GM10248 (cell line): ENCODE results near the gene ZNF771.

ENCODE experiments used
- CTCF ChIA-PET: fragments of 300-600 bp; sonication (Branson Sonifier 250); formaldehyde crosslinking; extraction: SDS; loops from one replicate; lab custom pipeline; 2021; ENCODE audit warnings: antibody characterized with exemption; lab: Yijun Ruan, JAX
- POLR2A ChIA-PET: fragments of 350-650 bp; sonication (Branson Sonifier 250); formaldehyde crosslinking; extraction: SDS; loops from one replicate; lab custom pipeline; 2020; ENCODE audit warnings: antibody characterized with exemption; lab: Yijun Ruan, JAX
- DNase-seq: peaks from one replicate; pipeline ENCODE4 v3.0.0; 2012; ENCODE audit errors: extremely low spot score
- TF ChIP-seq, protein P1 (sequence below): IDR thresholded peaks from 2 replicates; pipeline ENCODE4 v1.5.1; 2012; ENCODE audit warnings: mild to moderate bottlenecking, low read depth; ENCODE audit errors: extremely low read depth, missing control alignments, control extremely low read depth

The ZNF771 gene

DNA sequence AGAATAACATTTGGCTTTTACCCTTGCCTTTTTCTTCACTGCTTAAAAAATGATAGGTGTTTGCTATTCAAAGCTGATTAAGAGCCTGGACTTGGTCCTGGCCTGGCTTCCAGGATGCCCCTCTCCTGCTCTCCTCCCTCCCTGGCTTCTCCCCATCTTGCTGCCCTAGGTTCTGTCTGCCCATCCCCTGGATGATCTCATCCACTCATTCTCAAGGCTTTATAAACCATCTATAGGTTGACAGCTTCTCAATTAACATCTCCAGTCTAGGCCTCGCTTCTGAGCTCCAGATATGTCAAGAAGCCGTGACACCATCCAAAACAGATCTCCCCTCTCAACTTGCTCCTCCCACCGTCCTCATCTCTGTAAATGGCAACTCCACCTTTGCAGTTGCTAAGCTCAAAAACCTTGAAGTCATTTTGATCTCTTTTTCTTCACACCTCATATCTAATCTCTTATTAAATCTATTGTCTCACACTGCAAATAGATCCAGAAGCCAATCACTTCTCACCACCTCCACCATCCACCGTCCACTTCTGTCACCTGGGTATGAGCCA is 8.7 kb downstream of the ZNF771 start:
- ChIA-PET CTCF (interaction anchor here (1.0 to 2.8 kb wide), 5 partner anchors 9 to 235 kb away, joined by 3 to 10 read pairs (median 4); partner anchors contain the start of genes DCTPP1, PRR14 and ZNF771), POLR2A (interaction anchor here (0.6 to 1.0 kb wide), 2 partner anchors 9 to 278 kb away, joined by 3 to 8 read pairs; partner anchors contain the start of gene ZNF771)
- TF ChIP-seq, protein P1, sequence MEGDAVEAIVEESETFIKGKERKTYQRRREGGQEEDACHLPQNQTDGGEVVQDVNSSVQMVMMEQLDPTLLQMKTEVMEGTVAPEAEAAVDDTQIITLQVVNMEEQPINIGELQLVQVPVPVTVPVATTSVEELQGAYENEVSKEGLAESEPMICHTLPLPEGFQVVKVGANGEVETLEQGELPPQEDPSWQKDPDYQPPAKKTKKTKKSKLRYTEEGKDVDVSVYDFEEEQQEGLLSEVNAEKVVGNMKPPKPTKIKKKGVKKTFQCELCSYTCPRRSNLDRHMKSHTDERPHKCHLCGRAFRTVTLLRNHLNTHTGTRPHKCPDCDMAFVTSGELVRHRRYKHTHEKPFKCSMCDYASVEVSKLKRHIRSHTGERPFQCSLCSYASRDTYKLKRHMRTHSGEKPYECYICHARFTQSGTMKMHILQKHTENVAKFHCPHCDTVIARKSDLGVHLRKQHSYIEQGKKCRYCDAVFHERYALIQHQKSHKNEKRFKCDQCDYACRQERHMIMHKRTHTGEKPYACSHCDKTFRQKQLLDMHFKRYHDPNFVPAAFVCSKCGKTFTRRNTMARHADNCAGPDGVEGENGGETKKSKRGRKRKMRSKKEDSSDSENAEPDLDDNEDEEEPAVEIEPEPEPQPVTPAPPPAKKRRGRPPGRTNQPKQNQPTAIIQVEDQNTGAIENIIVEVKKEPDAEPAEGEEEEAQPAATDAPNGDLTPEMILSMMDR: no peak
- no peak for DNase-seq

DNA sequence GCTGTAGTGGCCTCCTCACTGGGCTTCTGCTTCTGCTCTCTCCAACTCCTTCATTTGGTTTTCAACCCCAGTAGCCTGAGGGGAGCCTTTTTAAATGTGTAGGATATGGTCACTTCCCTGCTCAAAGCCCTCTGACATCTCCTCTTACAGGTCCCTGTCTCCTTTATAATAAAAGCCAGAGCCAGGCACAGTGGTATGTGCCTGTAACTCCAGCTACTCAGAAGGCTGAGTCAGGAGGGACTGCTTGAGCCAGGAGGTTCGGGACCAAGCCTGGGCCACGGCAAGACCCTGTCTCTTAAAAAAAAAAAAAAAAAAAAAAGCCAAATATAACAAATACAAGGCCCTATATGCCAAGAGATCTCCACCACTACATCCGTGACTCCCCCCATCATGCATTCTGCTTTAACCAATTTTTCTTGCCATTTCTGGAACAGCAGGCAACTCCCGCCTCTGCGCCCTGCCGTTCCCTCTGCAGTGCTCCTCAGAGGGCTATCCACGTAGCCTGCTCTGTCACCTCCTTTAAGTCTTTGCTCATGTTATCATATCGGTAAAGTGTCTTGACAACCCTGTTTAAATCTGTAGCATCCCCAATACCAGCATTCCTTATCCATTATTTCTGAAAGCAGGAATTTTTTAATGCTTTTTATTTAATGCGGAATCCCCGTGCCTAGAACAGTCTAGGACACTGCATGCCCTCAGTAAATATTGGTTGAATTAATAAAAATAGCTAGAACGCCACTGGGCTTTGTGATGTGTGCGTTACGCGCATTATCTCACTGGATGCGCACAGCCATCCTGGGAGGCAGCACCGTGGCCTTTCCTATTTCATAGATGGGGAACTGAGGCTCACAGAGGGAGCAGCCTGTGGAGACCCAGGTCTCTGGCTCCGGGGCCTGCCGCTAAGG is 9.5 kb downstream of the ZNF771 start:
- TF ChIP-seq, protein P1: no peak
- CTCF ChIA-PET: interaction anchor here (1.0 to 5.1 kb wide), 12 partner anchors 9 to 297 kb away, joined by 3 to 58 read pairs (median 4); partner anchors contain the start of genes DCTPP1 and ZNF771

DNA sequence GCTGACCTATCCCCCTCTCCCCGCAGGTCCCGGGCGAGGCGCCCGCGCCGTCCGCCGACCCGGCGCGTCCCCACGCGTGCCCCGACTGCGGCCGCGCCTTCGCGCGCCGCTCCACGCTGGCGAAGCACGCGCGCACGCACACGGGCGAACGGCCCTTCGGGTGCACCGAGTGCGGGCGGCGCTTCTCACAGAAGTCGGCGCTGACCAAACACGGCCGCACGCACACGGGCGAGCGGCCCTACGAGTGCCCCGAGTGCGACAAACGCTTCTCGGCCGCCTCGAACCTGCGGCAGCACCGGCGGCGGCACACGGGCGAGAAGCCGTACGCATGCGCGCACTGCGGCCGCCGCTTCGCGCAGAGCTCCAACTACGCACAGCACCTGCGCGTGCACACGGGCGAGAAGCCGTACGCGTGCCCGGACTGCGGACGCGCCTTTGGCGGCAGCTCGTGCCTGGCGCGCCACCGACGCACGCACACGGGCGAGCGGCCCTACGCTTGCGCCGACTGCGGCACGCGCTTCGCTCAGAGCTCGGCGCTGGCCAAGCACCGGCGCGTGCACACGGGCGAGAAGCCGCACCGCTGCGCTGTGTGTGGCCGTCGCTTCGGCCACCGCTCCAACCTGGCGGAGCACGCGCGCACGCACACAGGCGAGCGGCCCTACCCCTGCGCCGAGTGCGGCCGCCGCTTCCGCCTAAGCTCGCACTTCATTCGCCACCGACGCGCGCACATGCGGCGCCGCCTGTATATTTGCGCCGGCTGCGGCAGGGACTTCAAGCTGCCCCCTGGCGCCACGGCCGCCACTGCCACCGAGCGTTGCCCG is 10.3 kb downstream of the ZNF771 start:
- POLR2A ChIA-PET: interaction anchor here (0.5 to 2.0 kb wide), 10 partner anchors 8 to 767 kb away, joined by 3 to 8 read pairs (median 3); partner anchors contain the start of gene DCTPP1
- TF ChIP-seq, protein P1: peak; percentile 33
- CTCF ChIA-PET: interaction anchor here (1.0 to 5.1 kb wide), 10 partner anchors 9 to 298 kb away, joined by 3 to 58 read pairs (median 4); partner anchors contain the start of genes DCTPP1 and ZNF771
- peak; percentile 79 for DNase-seq

More for the DNA sequence above, 9.5 kb downstream of the ZNF771 start:
- no peak for DNase-seq
- POLR2A ChIA-PET: interaction anchor here (0.5 to 2.0 kb wide), 7 partner anchors 7 to 224 kb away, joined by 3 to 8 read pairs (median 3); partner anchors contain the start of genes DCTPP1 and ZNF771

DNA sequence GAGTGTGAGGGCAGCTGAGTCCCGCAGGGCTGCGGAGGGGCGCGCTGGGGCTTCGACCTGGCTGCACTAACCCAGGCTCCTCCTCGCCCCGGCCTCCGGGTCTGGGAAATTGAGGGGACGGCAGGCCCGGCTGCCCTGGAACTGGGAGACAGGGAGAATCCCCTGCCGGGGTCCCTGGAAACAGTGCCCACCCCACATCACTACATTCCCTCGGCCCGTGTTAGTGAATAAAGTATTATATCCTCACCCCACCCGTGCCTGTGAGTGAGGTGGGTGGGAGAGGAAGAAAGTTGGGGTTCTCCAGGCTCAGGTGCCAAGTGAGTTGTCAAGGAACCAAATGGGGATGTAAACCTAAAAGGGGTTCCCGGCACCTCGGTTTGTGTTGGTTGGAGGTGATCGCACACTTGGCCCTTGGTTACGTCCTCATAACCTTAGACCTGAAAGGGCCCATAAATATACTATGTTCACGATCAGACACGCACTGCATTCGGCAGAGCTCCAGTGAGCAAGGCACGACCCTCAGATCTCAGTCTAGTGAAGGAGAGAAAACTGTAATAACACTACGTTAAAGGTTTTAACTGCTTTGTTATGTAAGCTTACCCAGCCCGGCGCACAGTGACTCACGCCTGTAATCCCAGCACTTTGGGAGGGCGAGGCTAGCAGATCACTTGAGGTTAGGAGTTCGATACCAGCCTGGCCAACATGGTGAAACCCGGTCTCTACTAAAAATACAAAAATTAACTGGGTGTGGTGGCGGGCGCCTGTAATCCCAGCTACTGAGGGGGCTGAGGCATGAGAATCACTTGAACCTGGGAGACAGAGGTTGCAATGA is 11.2 kb downstream of the ZNF771 start:
- CTCF ChIA-PET: interaction anchor here (1.0 to 5.1 kb wide), 12 partner anchors 8 to 298 kb away, joined by 3 to 58 read pairs (median 4); partner anchors contain the start of genes DCTPP1 and ZNF771
- no peak for DNase-seq
- TF ChIP-seq, protein P1: no peak
- POLR2A ChIA-PET: interaction anchor here (0.5 to 2.0 kb wide), 8 partner anchors 9 to 109 kb away, joined by 3 to 8 read pairs (median 3); partner anchors contain the start of gene DCTPP1

DNA sequence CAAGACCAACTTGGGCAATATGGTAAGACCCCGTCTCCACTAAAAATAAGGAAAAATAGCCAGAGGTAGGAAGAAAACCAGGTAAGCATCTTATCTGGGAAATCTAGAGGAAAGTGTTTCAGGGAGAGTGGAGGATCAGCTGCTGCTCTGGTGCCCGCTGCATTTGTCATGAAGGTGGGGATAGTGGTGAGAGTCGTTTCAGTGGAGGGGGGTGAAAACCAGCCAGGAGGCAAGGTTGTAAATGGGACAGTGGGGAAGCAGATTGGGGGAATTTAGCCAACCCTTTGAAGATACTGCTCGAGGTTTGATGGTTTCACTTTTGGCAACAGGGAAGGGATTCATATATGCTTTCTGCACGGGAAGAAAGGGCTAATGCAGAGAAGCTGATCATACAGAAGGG is 13.6 kb downstream of the ZNF771 start:
- POLR2A ChIA-PET: no interaction called here
- DNase-seq: no peak
- TF ChIP-seq, protein P1: no peak
- CTCF ChIA-PET: interaction anchor here (1.3 to 5.1 kb wide), 5 partner anchors 9 to 177 kb away, joined by 3 to 58 read pairs (median 6); partner anchors contain the start of genes DCTPP1 and ZNF771
